Stimulated activated effector memory CD8-positive, alpha-beta T cell treated with anti-CD3 and anti-CD28 coated beads, Interleukin-12 subunit alpha, Interleukin-12 subunit beta, amount 100 ng/mL, for 72 hours (primary cell): ENCODE data around the gene NPSR1.
A peak's percentile ranks its signal among the peaks of the same experiment; 100 is the strongest.
"Not testable (repeated sequence)": the region's sequence is repeated elsewhere in the genome, so short reads cannot be mapped to it uniquely, and the experiment has no call there.

ENCODE experiments used
- ATAC-seq: fragments of 150-1000 bp; cut with Tn5 transposase; 2 replicates; pipeline ENCODE4 v1.10.0; 2021
- DNase-seq, 2 donors: peaks; one replicate each; pipeline ENCODE4 v3.0.0; 2021 to 2022; ENCODE audit warnings: low spot score in 2 of 2
- H3K27ac Mint-ChIP-seq: one replicate; pipeline ENCODE4 v1.8.0; 2022; ENCODE audit warnings: mild to moderate bottlenecking, mixed read lengths
- H3K36me3 Mint-ChIP-seq: one replicate; pipeline ENCODE4 v1.8.0; 2022; ENCODE audit warnings: mild to moderate bottlenecking, mixed read lengths
- H3K4me1 Mint-ChIP-seq: one replicate; pipeline ENCODE4 v1.8.0; 2022; ENCODE audit warnings: mixed read lengths
- H3K4me3 Mint-ChIP-seq: one replicate; pipeline ENCODE4 v1.8.0; 2022; ENCODE audit warnings: mild to moderate bottlenecking, mixed read lengths
- H3K9me3 Mint-ChIP-seq: one replicate; pipeline ENCODE4 v1.8.0; 2022; ENCODE audit warnings: mixed read lengths

Gene NPSR1, protein sequence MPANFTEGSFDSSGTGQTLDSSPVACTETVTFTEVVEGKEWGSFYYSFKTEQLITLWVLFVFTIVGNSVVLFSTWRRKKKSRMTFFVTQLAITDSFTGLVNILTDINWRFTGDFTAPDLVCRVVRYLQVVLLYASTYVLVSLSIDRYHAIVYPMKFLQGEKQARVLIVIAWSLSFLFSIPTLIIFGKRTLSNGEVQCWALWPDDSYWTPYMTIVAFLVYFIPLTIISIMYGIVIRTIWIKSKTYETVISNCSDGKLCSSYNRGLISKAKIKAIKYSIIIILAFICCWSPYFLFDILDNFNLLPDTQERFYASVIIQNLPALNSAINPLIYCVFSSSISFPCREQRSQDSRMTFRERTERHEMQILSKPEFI

DNA sequence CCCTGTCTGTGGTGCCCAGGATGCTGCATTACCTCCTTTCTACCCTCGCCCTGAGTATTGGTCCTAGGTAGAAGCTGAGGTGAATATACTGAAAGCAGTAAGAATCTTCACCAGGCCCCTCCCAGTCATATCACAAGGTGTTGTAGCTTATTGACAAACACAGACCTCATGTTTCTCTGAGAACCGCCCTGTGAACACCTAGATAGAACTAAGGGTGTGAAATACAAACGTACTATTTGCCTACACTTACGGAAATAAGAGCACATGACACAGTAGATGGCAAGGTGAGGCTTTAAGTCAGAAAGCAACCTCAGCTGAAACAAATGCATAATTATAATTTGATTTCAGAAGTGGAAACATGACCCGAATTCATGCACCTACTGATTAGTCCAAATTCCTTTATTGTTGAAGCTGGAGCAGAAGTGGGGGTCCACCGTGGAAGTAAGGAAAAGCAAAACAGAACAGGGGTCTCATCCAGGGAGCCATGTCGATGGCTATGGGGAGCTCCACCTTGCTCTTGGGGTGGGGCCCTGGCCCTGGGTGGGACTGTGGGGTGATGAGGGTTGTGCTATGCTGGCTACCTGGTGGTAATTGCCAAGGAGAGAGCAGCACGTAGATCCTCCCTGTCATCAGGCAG is at the start of gene NPSR1:
Gene NPSR1, plus strand, starts transcription at position 587 of the 637 bp plus-strand sequence. CDS start 195 bp downstream, outside the sequence.
- no peak within 1 kb of the TSS for H3K27ac Mint-ChIP-seq
- ATAC-seq = no peak
- H3K4me1 Mint-ChIP-seq = no peaks in the 10 kb centered on the region
- DNase-seq = no peak
- no peaks in the 10 kb centered on the region for H3K36me3 Mint-ChIP-seq
- H3K9me3 Mint-ChIP-seq = no peaks in the 10 kb centered on the region
- no peak within 1 kb of the TSS for H3K4me3 Mint-ChIP-seq

DNA sequence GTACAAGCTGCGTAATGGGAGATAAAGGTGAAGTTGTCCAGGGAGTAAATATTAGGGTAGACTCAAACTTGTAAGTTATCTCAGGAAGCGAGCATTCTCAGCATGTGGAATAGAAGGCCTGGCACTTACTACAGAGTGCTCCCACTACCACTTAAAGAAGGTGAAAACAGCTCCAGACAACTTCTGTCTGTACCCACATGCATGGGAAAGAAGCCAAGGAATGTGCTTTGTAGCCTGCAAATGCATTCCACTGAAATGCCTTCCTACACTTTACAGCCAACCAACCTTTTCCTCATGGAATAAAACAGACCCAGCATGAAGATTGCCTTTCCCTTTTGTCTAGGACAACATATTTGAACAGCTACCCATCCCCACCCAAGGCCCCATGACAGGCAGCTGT is 45.4 kb upstream of the NPSR1 start:
- DNase-seq = no peak

DNA sequence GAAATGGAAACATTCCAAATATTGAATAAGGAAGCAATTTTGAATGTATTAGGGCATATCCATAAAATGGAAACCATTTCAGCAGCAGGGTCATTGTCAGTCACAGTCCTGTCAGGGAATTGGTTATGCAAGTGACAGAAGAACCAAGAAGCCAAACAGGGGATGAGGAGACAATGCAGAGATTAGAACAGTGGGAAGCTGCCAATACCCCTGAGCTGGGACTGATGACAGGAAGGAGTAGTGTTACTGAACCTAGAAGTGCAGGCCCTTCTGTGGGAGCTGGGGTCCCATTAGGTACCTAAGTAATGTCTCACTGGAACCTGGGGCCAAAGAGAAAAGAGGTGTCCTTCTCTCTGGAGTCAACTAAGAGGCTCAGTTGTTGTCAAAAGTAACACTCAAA is 37.6 kb upstream of the NPSR1 start:
- no peak for ATAC-seq
- Mint-ChIP-seq H3K4me3 (no peak overlapping the region), H3K9me3 (peaks cover 6% of the 10 kb centered on the region), H3K27ac (no peak overlapping the region), H3K36me3 (no peaks in the 10 kb centered on the region), H3K4me1 (no peaks in the 10 kb centered on the region)
- no peak for DNase-seq

More for the DNA sequence above, 45.4 kb upstream of the NPSR1 start:
- H3K27ac Mint-ChIP-seq = no peak overlapping the region
- H3K4me3 Mint-ChIP-seq = no peak overlapping the region
- H3K36me3 Mint-ChIP-seq = no peaks in the 10 kb centered on the region
- no peaks in the 10 kb centered on the region for H3K4me1 Mint-ChIP-seq
- H3K9me3 Mint-ChIP-seq = peaks cover 6% of the 10 kb centered on the region
- no peak for ATAC-seq

DNA sequence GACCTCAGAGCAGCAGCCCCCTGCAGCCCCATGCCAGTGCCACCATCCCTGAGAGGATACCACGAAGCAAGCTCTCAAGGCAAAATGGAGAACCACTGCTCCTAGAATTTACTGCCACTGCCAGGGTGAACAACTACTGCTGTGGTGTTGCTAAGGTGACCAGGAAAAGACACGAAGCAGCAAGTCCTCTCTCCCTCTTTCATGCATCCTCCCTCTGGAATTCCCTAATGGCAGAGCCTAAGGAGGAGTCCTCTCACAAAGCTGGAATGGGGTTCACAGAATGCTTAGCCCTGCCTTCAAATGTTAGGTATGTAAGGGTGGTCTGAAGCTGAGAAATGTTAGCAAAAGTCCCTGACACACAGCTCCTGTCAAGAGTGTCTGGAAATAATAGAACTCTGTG is 35.8 kb upstream of the NPSR1 start:
- Mint-ChIP-seq H3K9me3 (peaks cover 3% of the 10 kb centered on the region), H3K4me1 (no peaks in the 10 kb centered on the region), H3K36me3 (no peaks in the 10 kb centered on the region), H3K27ac (no peak overlapping the region), H3K4me3 (no peak overlapping the region)
- ATAC-seq (no peak), DNase-seq (no peak)

DNA sequence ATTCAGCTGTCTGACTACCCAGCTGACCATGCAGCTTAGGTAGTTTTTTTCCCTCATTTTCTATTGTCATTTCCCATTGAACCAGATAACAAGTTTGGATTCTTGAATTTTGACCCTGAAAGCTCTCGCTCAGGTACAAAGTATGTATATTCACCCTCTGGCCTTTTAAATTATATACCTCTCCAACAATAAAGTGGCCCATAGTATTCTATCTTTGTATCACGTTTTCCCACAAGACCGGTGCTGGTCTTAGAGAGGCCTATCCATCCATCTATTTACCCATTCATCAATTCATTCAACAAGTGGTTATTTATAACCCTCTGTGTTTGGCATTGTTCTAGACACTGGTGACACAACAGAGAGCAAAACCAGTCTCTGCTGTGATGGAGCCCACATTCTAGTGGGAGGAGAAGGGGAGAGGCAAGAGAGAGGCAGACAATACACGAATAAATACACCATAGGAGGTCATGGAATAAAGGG is 35.2 kb upstream of the NPSR1 start:
- no peak for ATAC-seq
- no peak overlapping the region for H3K4me3 Mint-ChIP-seq

DNA sequence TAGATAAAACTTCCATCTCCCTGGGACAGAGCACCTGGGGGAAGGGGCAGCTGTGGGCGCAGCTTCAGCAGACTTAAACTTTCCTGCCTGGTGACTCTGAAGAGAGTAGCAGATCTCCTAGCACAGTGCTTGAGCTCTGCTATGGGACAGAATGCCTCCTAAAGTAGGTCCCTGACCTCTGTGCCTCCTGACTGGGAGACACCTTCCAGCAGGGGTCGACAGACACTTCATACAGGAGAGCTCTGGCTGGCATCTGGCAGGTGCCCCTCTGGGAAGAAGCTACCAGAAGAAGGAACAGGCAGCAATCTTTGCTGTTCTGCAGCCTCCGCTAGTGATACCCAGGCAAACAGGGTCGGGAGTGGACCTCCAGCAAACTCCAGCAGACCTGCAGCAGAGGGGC is 29.4 kb upstream of the NPSR1 start:
- H3K36me3 Mint-ChIP-seq, DNase-seq, H3K9me3 Mint-ChIP-seq, ATAC-seq, H3K4me3 Mint-ChIP-seq, H3K4me1 Mint-ChIP-seq, H3K27ac Mint-ChIP-seq: not testable (repeated sequence)

More for the DNA sequence above, 35.2 kb upstream of the NPSR1 start:
- H3K36me3 Mint-ChIP-seq = no peaks in the 10 kb centered on the region
- DNase-seq = no peak
- H3K27ac Mint-ChIP-seq = no peak overlapping the region
- no peaks in the 10 kb centered on the region for H3K4me1 Mint-ChIP-seq
- peaks cover 3% of the 10 kb centered on the region for H3K9me3 Mint-ChIP-seq

DNA sequence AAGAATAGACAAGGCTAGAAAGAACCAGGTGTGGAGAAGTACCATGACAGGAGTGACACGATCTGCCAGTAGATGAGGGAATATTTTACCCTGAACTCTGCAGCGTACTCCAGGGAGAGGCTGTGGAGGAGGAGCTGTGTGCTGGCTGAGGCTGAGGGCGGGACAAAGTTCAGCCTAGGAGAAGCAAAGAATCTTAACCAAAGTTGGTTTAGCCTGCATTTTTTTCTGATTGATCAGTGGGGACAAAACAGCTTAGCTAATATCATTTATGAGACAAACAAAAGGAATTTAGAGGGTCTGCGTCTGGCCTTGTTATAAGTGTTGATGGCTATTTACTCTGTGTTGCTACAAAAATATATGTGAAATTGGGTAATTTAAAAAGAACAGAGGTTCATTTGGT is 5.2 kb upstream of the NPSR1 start:
- DNase-seq (no peak), ATAC-seq (no peak)
- no peaks in the 10 kb centered on the region for H3K9me3 Mint-ChIP-seq
- H3K27ac Mint-ChIP-seq = no peak overlapping the region
- H3K36me3 Mint-ChIP-seq = no peaks in the 10 kb centered on the region
- no peak overlapping the region for H3K4me3 Mint-ChIP-seq
- H3K4me1 Mint-ChIP-seq = no peaks in the 10 kb centered on the region

DNA sequence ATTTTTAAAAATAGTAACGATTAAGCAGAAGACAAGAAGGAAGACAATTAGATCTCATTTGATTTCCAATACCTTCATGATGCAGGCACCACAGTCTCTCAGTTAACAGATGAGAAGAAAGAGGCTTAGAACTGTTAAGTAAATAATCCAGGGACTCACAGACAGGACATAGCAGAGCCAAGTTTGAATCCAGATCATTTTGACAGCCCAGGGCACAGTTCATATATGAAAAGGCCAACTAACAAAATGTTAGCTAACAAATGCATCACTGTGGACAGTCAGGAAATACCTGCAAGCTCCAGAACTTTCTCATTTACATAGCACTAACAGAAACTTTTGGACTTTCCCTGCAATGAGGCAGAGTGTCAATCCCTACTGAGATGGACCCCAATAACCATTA is 4.2 kb upstream of the NPSR1 start:
- Mint-ChIP-seq H3K4me1 (no peaks in the 10 kb centered on the region), H3K36me3 (no peaks in the 10 kb centered on the region), H3K9me3 (no peaks in the 10 kb centered on the region), H3K4me3 (no peak overlapping the region), H3K27ac (no peak overlapping the region)
- DNase-seq = no peak
- no peak for ATAC-seq

DNA sequence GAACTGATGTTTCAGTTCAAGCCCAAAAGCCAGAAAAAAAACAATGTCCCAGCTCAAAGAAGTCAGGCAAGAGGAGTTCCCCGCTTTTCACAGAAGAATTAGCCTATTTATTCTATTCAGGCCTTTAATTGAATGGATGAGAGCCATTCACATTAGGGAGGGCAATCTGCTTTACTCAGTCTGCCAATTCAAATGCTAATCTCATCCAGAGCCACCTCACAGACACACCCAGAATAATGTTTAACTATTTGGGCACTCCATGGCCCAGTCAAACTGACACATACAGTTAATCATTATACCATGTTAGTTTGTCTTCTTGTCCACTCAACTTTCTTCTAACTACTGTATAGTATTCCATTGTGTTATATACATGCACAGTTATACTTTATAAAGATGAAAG is 2.6 kb upstream of the NPSR1 start:
- no peaks in the 10 kb centered on the region for H3K36me3 Mint-ChIP-seq
- H3K4me3 Mint-ChIP-seq = no peak overlapping the region
- ATAC-seq (no peak), DNase-seq (no peak)
- H3K9me3 Mint-ChIP-seq = no peaks in the 10 kb centered on the region
- H3K4me1 Mint-ChIP-seq = no peaks in the 10 kb centered on the region
- H3K27ac Mint-ChIP-seq = no peak overlapping the region

DNA sequence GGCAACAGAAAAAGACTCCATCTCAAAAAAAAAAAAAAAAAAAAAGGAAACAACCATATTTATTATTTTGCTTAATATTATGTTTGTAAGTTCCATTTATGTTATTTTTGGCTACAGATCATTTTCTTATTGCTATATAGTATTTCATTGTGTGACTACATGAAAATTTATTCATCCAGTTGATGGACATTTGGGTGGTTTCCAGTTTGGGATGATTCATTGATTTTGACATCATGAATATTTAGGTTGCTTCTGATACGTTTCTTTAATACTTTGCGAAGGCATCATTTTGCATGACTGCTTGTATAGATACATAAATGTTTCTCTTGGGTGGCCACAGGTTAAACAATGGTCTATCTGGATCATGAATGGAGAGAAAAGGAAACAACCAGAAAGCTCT is 2.0 kb upstream of the NPSR1 start:
- DNase-seq (no peak), ATAC-seq (no peak)
- Mint-ChIP-seq H3K27ac (no peak overlapping the region), H3K9me3 (no peaks in the 10 kb centered on the region), H3K4me1 (no peaks in the 10 kb centered on the region), H3K4me3 (no peak overlapping the region), H3K36me3 (no peaks in the 10 kb centered on the region)

DNA sequence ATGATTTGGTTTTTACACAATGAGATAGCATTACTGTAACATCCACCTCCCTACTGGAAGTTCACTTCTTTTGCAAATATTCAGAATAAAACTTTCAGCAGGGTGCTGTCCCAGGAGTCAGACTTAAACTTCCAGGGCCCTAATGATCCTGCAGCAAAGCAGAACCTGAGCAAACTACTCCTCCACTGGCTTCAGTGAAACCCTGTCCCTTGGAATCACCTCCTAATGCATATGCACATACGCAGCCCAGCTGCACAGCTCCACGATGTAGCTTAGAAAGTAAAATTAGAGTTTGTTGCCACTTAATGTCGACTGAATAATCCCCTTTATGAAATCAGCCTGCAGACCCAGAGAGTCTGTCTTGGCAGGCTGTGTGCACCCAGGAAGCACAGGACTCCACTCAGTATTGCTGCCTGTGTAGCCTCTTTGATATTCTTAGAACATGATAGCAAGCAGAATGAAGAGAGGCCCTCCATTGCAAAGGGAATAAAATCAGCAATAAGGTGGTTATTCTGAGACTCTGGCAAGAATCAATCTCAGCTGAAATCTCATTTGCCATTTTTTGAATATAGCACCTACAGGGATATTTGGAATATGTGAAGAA is 1.6 kb downstream of the NPSR1 start:
- Mint-ChIP-seq H3K9me3 (no peaks in the 10 kb centered on the region), H3K36me3 (no peaks in the 10 kb centered on the region), H3K4me1 (no peaks in the 10 kb centered on the region), H3K27ac (no peak overlapping the region), H3K4me3 (no peak overlapping the region)
- DNase-seq (no peak), ATAC-seq (no peak)

DNA sequence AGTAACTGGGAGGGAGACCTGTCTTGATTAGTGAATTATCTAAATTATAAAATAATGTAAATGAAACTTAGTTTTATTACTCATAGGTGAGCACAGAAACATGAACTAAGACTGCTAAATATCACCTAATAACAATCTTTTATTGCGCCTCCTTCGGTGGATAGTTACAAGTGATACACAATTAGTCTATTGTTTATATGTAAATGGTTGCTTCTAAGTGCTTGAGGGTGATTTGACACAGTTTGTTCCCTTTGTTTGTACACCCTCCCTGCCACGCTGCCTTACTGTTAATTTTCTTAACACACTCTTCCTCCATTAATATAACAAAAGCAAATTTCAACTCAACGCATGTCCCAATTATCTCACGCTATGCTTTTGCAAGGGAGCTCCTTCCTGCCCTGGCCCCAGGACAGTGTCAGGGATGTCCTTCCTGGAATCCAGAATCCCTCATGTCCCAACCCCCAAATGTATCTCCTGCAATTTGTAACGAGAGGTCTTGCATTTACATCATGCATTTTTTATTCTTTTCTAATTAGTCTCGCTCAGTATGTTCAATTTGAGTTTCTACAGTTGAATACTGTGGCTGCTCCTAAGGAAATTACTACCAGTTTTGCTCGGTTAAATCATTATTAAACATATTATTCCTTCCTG is 4.2 kb downstream of the NPSR1 start:
- DNase-seq (no peak), ATAC-seq (no peak)
- H3K9me3 Mint-ChIP-seq = no peaks in the 10 kb centered on the region
- no peak overlapping the region for H3K27ac Mint-ChIP-seq
- H3K4me3 Mint-ChIP-seq = no peak overlapping the region
- H3K36me3 Mint-ChIP-seq = no peaks in the 10 kb centered on the region
- H3K4me1 Mint-ChIP-seq = no peaks in the 10 kb centered on the region

DNA sequence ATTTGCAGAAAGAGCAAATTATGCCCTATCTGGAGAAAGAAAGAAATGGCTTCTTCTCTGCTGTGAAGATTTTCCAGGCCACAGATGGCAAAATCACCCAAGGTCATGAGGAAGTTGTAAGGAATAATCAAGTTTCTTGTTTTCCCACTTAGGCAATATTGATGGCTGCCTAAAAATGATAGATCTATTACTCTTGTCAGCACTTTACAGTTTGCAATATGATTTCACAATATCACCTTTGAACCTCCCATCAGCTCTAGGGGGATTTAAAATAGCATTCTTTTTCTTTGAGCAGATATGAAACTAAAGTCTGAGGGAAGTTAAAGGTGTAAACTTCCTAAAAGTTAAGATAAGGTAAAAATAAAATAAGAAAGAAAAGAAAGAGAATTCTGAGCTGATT is 6.7 kb downstream of the NPSR1 start:
- Mint-ChIP-seq H3K36me3 (no peaks in the 10 kb centered on the region), H3K9me3 (no peaks in the 10 kb centered on the region), H3K4me1 (no peaks in the 10 kb centered on the region), H3K27ac (no peak overlapping the region), H3K4me3 (no peak overlapping the region)
- ATAC-seq (no peak), DNase-seq (no peak)

DNA sequence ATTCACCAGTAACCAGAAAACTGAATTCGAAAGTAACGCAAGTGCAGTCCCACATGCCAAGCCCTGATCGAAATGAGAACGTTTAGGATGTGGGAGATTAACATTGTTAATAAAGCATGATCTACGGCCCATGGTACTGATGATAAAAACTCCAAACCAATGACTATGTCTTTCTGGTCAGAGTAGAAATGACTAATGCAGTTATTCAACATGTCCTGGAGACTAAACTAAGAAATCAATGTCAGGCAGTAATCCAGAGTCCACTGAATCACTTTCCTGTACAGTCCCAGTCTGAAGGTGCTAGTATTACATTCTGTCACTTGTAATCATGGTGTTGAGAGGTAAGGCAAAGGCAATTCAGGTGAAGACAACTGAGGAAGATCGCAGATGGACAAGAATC is 14.4 kb downstream of the NPSR1 start:
- Mint-ChIP-seq H3K4me1 (no peaks in the 10 kb centered on the region), H3K4me3 (no peak overlapping the region), H3K36me3 (no peaks in the 10 kb centered on the region), H3K9me3 (no peaks in the 10 kb centered on the region), H3K27ac (no peak overlapping the region)
- DNase-seq (no peak), ATAC-seq (peak; percentile 24)

DNA sequence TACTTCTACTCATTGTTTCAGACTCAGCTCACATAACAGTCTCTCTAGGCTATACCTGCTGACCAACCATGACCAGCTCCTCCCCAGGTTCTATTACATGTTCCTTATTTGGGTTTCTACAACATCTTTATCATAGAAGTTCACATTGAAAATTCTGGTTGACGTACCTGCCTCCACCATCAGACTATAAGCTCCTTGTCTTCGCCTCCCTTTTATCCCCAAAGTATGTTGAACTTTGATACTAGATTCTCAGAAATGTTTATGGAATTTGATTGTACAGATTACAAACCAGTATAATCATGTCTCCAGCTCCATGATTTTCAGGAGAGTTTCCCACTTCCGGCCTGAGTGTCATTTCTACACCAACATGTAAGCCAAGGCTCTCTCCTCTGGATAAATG is 15.0 kb downstream of the NPSR1 start:
- H3K27ac Mint-ChIP-seq = no peak overlapping the region
- no peak overlapping the region for H3K4me3 Mint-ChIP-seq
- no peaks in the 10 kb centered on the region for H3K9me3 Mint-ChIP-seq
- DNase-seq (no peak), ATAC-seq (no peak)
- no peaks in the 10 kb centered on the region for H3K36me3 Mint-ChIP-seq
- no peaks in the 10 kb centered on the region for H3K4me1 Mint-ChIP-seq
